Liver (tissue), 9 donors: ENCODE data around the gene TSPEAR. TPM values are rescaled to one million over a fixed set of nuclear protein-coding genes. Genes with fewer than 3 reads are reported as not detected.

Experiments
- DNase-seq: peaks from one replicate; pipeline ENCODE4 v3.0.0-alpha.2; 2017; ENCODE audit warnings: low spot score
- H3K27ac ChIP-seq, 2 donors: one replicate each; pipeline ENCODE4 v1.7.0; 2013; ENCODE audit warnings: inconsistent platforms in 2 of 2, low read length in 2 of 2, control low read depth in 1 of 2, low read depth in 1 of 2, mild to moderate bottlenecking in 1 of 2
- H3K27me3 ChIP-seq, 4 donors: one replicate each; pipeline versions ENCODE4 v1.6.1 to v1.7.0; 2013; ENCODE audit warnings: low read length in 3 of 4, inconsistent platforms in 1 of 4, mild to moderate bottlenecking in 1 of 4, moderate library complexity in 1 of 4; ENCODE audit not compliant: control insufficient read depth in 4 of 4, insufficient read depth in 4 of 4
- H3K36me3 ChIP-seq, 4 donors: one replicate each; pipeline versions ENCODE4 v1.6.1 to v1.7.0; 2013; ENCODE audit warnings: low read length in 3 of 4, mild to moderate bottlenecking in 3 of 4, low read depth in 1 of 4, moderate library complexity in 1 of 4; ENCODE audit not compliant: control insufficient read depth in 4 of 4, insufficient read depth in 3 of 4
- H3K4me1 ChIP-seq, 4 donors: one replicate each; pipeline versions ENCODE4 v1.6.1 to v1.7.0; 2013; ENCODE audit warnings: low read length in 3 of 4, mild to moderate bottlenecking in 3 of 4, moderate library complexity in 1 of 4; ENCODE audit not compliant: control insufficient read depth in 4 of 4, insufficient read depth in 4 of 4
- H3K4me3 ChIP-seq, 3 donors: one replicate each; pipeline versions ENCODE4 v1.6.1 to v1.7.0; 2013; ENCODE audit warnings: low read length in 3 of 3, control low read depth in 1 of 3, low read depth in 1 of 3, mild to moderate bottlenecking in 1 of 3
- H3K9ac ChIP-seq, 2 donors: one replicate each; pipeline ENCODE4 v1.7.0; 2013; ENCODE audit warnings: low read length in 2 of 2, mild to moderate bottlenecking in 2 of 2, moderate library complexity in 2 of 2, control low read depth in 1 of 2, low read depth in 1 of 2
- H3K9me3 ChIP-seq, 4 donors: one replicate each; pipeline versions ENCODE4 v1.6.1 to v1.7.0; 2013; ENCODE audit warnings: low read length in 3 of 4; ENCODE audit not compliant: control insufficient read depth in 4 of 4
- ATF3 ChIP-seq: IDR thresholded peaks from 2 replicates; pipeline ENCODE4 v1.6.1; 2016; ENCODE audit warnings: antibody characterized with exemption
- CTCF ChIP-seq: fragments of 150-350 bp; IDR thresholded peaks from 2 replicates; pipeline ENCODE4 v1.5.1; 2017; ENCODE audit warnings: improper control_type of control experiment, low read depth, low read length; ENCODE audit not compliant: missing input control
- EGR1 ChIP-seq, 2 donors: IDR thresholded peaks; 2 replicates each; pipeline ENCODE4 v1.6.1; 2016 to 2018; ENCODE audit warnings: antibody characterized with exemption in 2 of 2, low read depth in 2 of 2
- FOXA1 ChIP-seq: IDR thresholded peaks from 2 replicates; pipeline ENCODE4 v1.6.1; 2016; ENCODE audit warnings: antibody characterized with exemption
- FOXA2 ChIP-seq: IDR thresholded peaks from 2 replicates; pipeline ENCODE4 v1.6.1; 2016; ENCODE audit warnings: antibody characterized with exemption
- HNF4A ChIP-seq, 2 donors: conservative IDR thresholded peaks; 2 replicates each; pipeline ENCODE4 v1.6.1; 2016; ENCODE audit warnings: antibody characterized with exemption in 2 of 2, mild to moderate bottlenecking in 2 of 2
- HNF4G ChIP-seq: IDR thresholded peaks from 2 replicates; pipeline ENCODE4 v1.6.1; 2016; ENCODE audit warnings: antibody characterized with exemption
- JUND ChIP-seq, 2 donors: IDR thresholded peaks; 2 replicates each; pipeline ENCODE4 v1.6.1; 2016; ENCODE audit warnings: antibody characterized with exemption in 2 of 2
- NR2F2 ChIP-seq: IDR thresholded peaks from 2 replicates; pipeline ENCODE4 v1.6.1; 2016; ENCODE audit warnings: antibody characterized with exemption
- RAD21 ChIP-seq, 2 donors: IDR thresholded peaks; 2 replicates each; pipeline ENCODE4 v1.6.1; 2016; ENCODE audit warnings: antibody characterized with exemption in 2 of 2, mild to moderate bottlenecking in 2 of 2
- REST ChIP-seq: IDR thresholded peaks from 2 replicates; pipeline ENCODE4 v1.6.1; 2016; ENCODE audit warnings: antibody characterized with exemption, mild to moderate bottlenecking
- RXRA ChIP-seq, 2 donors: IDR thresholded peaks; 2 replicates each; pipeline ENCODE4 v1.6.1; 2017 to 2018; ENCODE audit warnings: antibody characterized with exemption in 2 of 2, mild to moderate bottlenecking in 1 of 2
- SP1 ChIP-seq: IDR thresholded peaks from 2 replicates; pipeline ENCODE4 v1.6.1; 2018; ENCODE audit warnings: antibody characterized with exemption, mild to moderate bottlenecking
- YY1 ChIP-seq: IDR thresholded peaks from 2 replicates; pipeline ENCODE4 v1.6.1; 2016; ENCODE audit warnings: antibody characterized with exemption, mild to moderate bottlenecking
- ZBTB33 ChIP-seq: IDR thresholded peaks from 2 replicates; pipeline ENCODE4 v1.6.1; 2016; ENCODE audit warnings: antibody characterized with exemption
- WGBS: extraction: QIAGEN DNeasy Blood & Tissue Kit; methylation state at CpG from one replicate; pipeline ENCODE4 v1.1.7; 2013; 5-methylcytosine and 5-hydroxymethylcytosine counted together
- polyA plus RNA-seq, 2 donors: library from polyadenylated mRNA; stranded (reverse) in 1 of 2; unstranded in 1 of 2; fragments of 200-250 nt in 1 of 2; fragments of >200 nt in 1 of 2; fragmentation: Nextera tagmentation in 1 of 2; extraction: Ambion mirVana in 1 of 2; gene quantifications; one replicate each; pipeline versions ENCODE4 v1.2.1 to v1.2.3, GENCODE V29; 2013 to 2015
- total RNA-seq, 2 donors: library from RNA; depleted of rRNA; stranded (reverse); fragments of >200 nt; gene quantifications; one replicate each; pipeline ENCODE4 v1.2.3, GENCODE V29; 2014
- donor health status: healthy.
- donor health status: healthy.
- donor health status: healthy.
- donor health status: healthy.
- donor health status: healthy.

TSPEAR gene
- total and polyA plus RNA-seq, 4 donors: under 0.01 to 0.14 (median 0.01) TPM; not detected in 1

- Histone ChIP-seq H3K9me3 (no peaks in the 10 kb centered on the region), H3K4me3 (no peak overlapping the region), H3K36me3 (no peaks in the 10 kb centered on the region), H3K9ac (no peak overlapping the region), H3K4me1 (no peaks in the 10 kb centered on the region), H3K27me3 (no peaks in the 10 kb centered on the region), H3K27ac (no peak overlapping the region)
- no peak for TF ChIP-seq FOXA1
- TF ChIP-seq JUND (IDR thresholded peaks at IDR 0.05): no peak
- no peak for TF ChIP-seq SP1
- no peak for TF ChIP-seq FOXA2
- TF ChIP-seq ATF3: no peak
- TF ChIP-seq YY1: no peak
- no peak for TF ChIP-seq ZBTB33
- TF ChIP-seq NR2F2: no peak
- TF ChIP-seq CTCF: no peak
- no peak for TF ChIP-seq EGR1 (IDR thresholded peaks at IDR 0.05; ENCODE audit: low read depth in 2 of 2)
- TF ChIP-seq RXRA (IDR thresholded peaks at IDR 0.05): no peak
- TF ChIP-seq HNF4G: no peak
- no peak for TF ChIP-seq REST
- TF ChIP-seq RAD21 (IDR thresholded peaks at IDR 0.05): no peak
- 82% methylated on average over 7 of the region's 7 CpGs for WGBS
- DNase-seq: no peak
Measured at GRCh38 chr21:44530221-44530902, 181.0 kb downstream of the TSPEAR start.

- Histone ChIP-seq H3K9me3 (no peaks in the 10 kb centered on the region), H3K27ac (no peak overlapping the region), H3K4me1 (no peaks in the 10 kb centered on the region), H3K4me3 (no peak overlapping the region), H3K27me3 (no peaks in the 10 kb centered on the region), H3K9ac (no peak overlapping the region), H3K36me3 (no peaks in the 10 kb centered on the region)
- DNase-seq: no peak
- 76% methylated on average over 23 of the region's 23 CpGs for WGBS
- TF ChIP-seq FOXA2 (no peak), HNF4A (conservative IDR thresholded peaks at IDR 0.05) (no peak), YY1 (no peak), NR2F2 (no peak), REST (no peak), HNF4G (no peak), RXRA (IDR thresholded peaks at IDR 0.05) (no peak), JUND (IDR thresholded peaks at IDR 0.05) (no peak), SP1 (no peak), RAD21 (IDR thresholded peaks at IDR 0.05) (no peak), FOXA1 (no peak)
Measured at GRCh38 chr21:44529503-44530125, 181.8 kb downstream of the TSPEAR start.
